T-cell (primary cell): ENCODE measurements around the gene COL4A6. TPM values are rescaled to one million over a fixed set of nuclear protein-coding genes. Genes with fewer than 3 reads are reported as not detected.

ENCODE experiments used
- ATAC-seq, 4 experiments: fragments of 200-7000 bp in 3 of 4; fragments of 150-1000 bp in 1 of 4; cut with Tn5 transposase; replicated peaks in 1 of 4; 1 replicate in 3 of 4; 2 replicates in 1 of 4; pipeline ENCODE4 v1.10.0; 2021; ENCODE audit warnings: moderate library complexity in 3 of 4, mild to moderate bottlenecking in 2 of 4, moderate number of reproducible peaks in 1 of 4
- CTCF ChIA-PET, 2 donors: fragments of 300-600 bp; sonication (Branson Sonifier 250); formaldehyde crosslinking; loops; one replicate each; lab custom pipeline; 2022; ENCODE audit warnings: antibody characterized with exemption in 2 of 2; lab: Charles Lee
- POLR2A ChIA-PET, 2 donors: fragments of 300-600 bp; sonication (Branson Sonifier 250); formaldehyde crosslinking; loops; one replicate each; lab custom pipeline; 2022; ENCODE audit warnings: antibody characterized with exemption in 2 of 2; lab: Charles Lee
- DNase-seq, 35 experiments: peaks; one replicate each; pipeline versions ENCODE4 v3.0.0 to v3.0.0-alpha.2; 2013 to 2023
- H3K27ac ChIP-seq: one replicate; pipeline ENCODE4 v1.5.1; 2013; ENCODE audit warnings: low read length
- H3K27me3 ChIP-seq, 2 experiments: replicated peaks in 1 of 2; 1 replicate in 1 of 2; 2 replicates in 1 of 2; pipeline versions ENCODE4 v1.6.1 to v1.7.0; 2013; ENCODE audit warnings: low read length in 1 of 2, mixed read lengths in 1 of 2; ENCODE audit not compliant: control insufficient read depth in 2 of 2, insufficient read depth in 2 of 2; ENCODE audit errors: extremely low read depth in 1 of 2
- H3K36me3 ChIP-seq, 2 donors: 1 replicate in 1 of 2; 2 replicates in 1 of 2; pipeline versions ENCODE4 v1.6.1 to v1.7.0; 2013; ENCODE audit warnings: low read length in 1 of 2; ENCODE audit not compliant: control insufficient read depth in 2 of 2, insufficient read depth in 1 of 2; ENCODE audit errors: extremely low read depth in 1 of 2
- H3K4me1 ChIP-seq, 2 experiments: 1 replicate in 1 of 2; 2 replicates in 1 of 2; pipeline versions ENCODE4 v1.6.1 to v1.7.0; 2013; ENCODE audit warnings: low read length in 2 of 2, mixed read lengths in 1 of 2; ENCODE audit not compliant: insufficient read depth in 2 of 2, control insufficient read depth in 1 of 2; ENCODE audit errors: extremely low read depth in 1 of 2
- H3K4me3 ChIP-seq, 2 donors: 1 replicate in 1 of 2; 2 replicates in 1 of 2; pipeline versions ENCODE4 v1.5.1 to v1.7.0; 2013; ENCODE audit warnings: mild to moderate bottlenecking in 2 of 2, low read length in 1 of 2, moderate library complexity in 1 of 2; ENCODE audit not compliant: control insufficient read depth in 1 of 2; ENCODE audit errors: extremely low read depth in 1 of 2
- H3K9me3 ChIP-seq: 2 replicates; pipeline ENCODE4 v1.7.0; 2013
- H3K27ac Mint-ChIP-seq, 2 donors: one replicate each; pipeline ENCODE4 v1.8.0; 2020 to 2021; ENCODE audit warnings: mild to moderate bottlenecking in 2 of 2, mixed read lengths in 2 of 2
- H3K27me3 Mint-ChIP-seq, 2 donors: one replicate each; pipeline ENCODE4 v1.8.0; 2021 to 2022; ENCODE audit warnings: mixed read lengths in 2 of 2
- H3K36me3 Mint-ChIP-seq: one replicate; pipeline ENCODE4 v1.8.0; 2021; ENCODE audit warnings: mixed read lengths
- H3K4me1 Mint-ChIP-seq, 3 donors: one replicate each; pipeline ENCODE4 v1.8.0; 2020 to 2022; ENCODE audit warnings: mixed read lengths in 3 of 3, mild to moderate bottlenecking in 1 of 3
- H3K4me3 Mint-ChIP-seq, 3 donors: one replicate each; pipeline ENCODE4 v1.8.0; 2020 to 2022; ENCODE audit warnings: mild to moderate bottlenecking in 3 of 3, mixed read lengths in 3 of 3, moderate library complexity in 3 of 3
- H3K9me3 Mint-ChIP-seq, 3 donors: one replicate each; pipeline ENCODE4 v1.8.0; 2020 to 2022; ENCODE audit warnings: mixed read lengths in 3 of 3
- whole genome bisulfite sequencing: methylation state at CpG from one replicate; pipeline ENCODE4 v1.1.5; 2013; ENCODE audit warnings: missing lambda C conversion rate; ENCODE audit not compliant: insufficient coverage; 5-methylcytosine and 5-hydroxymethylcytosine counted together
- total RNA-seq, 35 experiments: library from RNA in 6 of 35; stranded (reverse) in 6 of 35; fragments of 120-200 nt in 1 of 35; gene quantifications; one replicate each; pipeline versions ENCODE4 v1.2.1 to v1.2.4 and lab custom pipeline; 2013 to 2026

Gene COL4A6
- total RNA-seq, 5 donors from 2014 or later (not counting 1 experiment from before 2014, with no cell fraction given): 0.03 to 0.22 (median 0.20) TPM; not detected in 2

DNA sequence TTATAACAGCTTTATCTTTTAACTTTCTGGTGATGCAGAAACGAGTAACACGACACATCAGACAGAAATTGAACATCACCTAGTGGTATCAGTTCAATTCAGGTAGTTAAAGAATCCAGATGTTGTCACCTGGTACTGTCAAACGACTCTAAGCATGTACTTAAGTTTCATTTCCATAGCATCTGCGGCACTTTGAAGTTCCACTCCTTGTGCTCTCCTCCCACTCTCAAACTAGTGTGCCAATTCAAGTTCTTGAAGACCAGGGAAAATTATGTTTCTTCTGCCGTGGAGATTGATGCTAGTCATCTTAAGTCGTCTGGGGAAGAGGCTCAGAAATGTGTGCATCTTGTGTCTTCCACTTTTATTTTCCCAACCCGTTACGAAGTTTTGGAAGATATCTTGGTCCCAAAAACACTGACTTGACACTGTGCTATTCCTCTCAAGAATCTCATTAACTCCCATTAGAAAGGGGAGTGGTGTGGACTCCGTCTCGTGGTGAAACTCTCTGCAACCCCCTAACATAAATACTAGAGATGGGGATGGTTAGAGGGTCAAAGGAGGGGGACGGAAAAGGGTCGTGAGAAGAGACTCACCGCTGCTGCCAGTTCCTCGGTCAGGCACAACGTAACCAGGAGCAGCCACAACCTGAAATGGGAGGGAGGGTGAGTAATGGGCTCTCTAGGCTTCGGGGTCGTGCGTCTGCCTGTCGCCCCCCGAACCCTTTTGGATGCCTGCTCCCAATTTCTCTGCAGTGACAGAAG is 693 bp downstream of the COL4A6 start:
- ChIA-PET CTCF (interaction anchor here in 1 of 2 donors (0.7 kb wide), 1 partner anchor 1048 kb away, joined by 4 read pairs; no protein-coding TSS in a partner anchor), POLR2A (no interaction called here)
- H3K36me3 Mint-ChIP-seq: no peaks in the 10 kb centered on the region
- Histone ChIP-seq H3K27me3 (peaks cover 4 to 15% of the 10 kb centered on the region in 2 experiments), H3K4me1 (peaks cover 0 to 7% of the 10 kb centered on the region in 2 experiments), H3K4me3 (no peak overlapping the region), H3K27ac (no peak overlapping the region), H3K9me3 (no peaks in the 10 kb centered on the region), H3K36me3 (no peaks in the 10 kb centered on the region)
- DNase-seq (no peak), ATAC-seq (no peak)
- peaks cover 20 to 68% of the 10 kb centered on the region in 2 donors for H3K27me3 Mint-ChIP-seq
- 4% methylated on average over 5 of the region's 20 CpGs for WGBS
- H3K9me3 Mint-ChIP-seq: no peaks in the 10 kb centered on the region
- H3K4me1 Mint-ChIP-seq: peaks cover 10 to 13% (median 10%) of the 10 kb centered on the region in 3 donors
- no peak overlapping the region for H3K4me3 Mint-ChIP-seq
- no peak overlapping the region for H3K27ac Mint-ChIP-seq

DNA sequence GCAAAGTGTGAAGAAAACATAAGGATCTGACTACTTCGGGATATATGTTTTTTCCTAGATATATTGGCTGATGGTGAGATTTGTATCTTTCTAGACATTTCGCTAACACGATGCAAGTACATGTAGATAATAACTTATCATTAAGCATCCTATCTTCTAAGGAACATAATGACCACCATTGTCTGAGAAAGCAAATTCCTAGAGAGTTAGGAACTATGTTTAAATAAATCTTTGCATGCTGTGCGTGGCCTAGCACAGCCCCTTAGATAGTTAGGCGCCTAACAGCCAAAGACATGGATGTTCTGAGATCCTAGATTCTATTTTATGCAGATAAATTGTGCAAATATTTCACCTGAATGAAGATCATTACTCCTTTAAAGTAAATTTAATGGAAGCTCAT is 3.0 kb downstream of the COL4A6 start:
- no peaks in the 10 kb centered on the region for H3K9me3 ChIP-seq
- peaks cover 2 to 12% of the 10 kb centered on the region in 2 experiments for H3K27me3 ChIP-seq
- H3K4me3 ChIP-seq: no peak overlapping the region
- CTCF ChIA-PET: no interaction called here
- no peak overlapping the region for H3K27ac ChIP-seq
- H3K4me1 ChIP-seq: peaks cover 0 to 7% of the 10 kb centered on the region in 2 experiments
- no peak for DNase-seq
- Mint-ChIP-seq H3K4me3 (no peak overlapping the region), H3K27ac (no peak overlapping the region), H3K36me3 (no peaks in the 10 kb centered on the region), H3K4me1 (peaks cover 3 to 8% (median 7%) of the 10 kb centered on the region in 3 donors), H3K27me3 (peaks cover 14 to 51% of the 10 kb centered on the region in 2 donors), H3K9me3 (no peaks in the 10 kb centered on the region)
- WGBS: no CpG with 5 or more reads among the region's 5 CpGs
- POLR2A ChIA-PET: no interaction called here
- ATAC-seq: no peak
- H3K36me3 ChIP-seq: no peaks in the 10 kb centered on the region

- H3K27ac Mint-ChIP-seq: no peak overlapping the region
- Histone ChIP-seq H3K4me3 (no peak overlapping the region), H3K9me3 (no peaks in the 10 kb centered on the region), H3K36me3 (no peaks in the 10 kb centered on the region), H3K27ac (no peak overlapping the region), H3K4me1 (no peaks in the 10 kb centered on the region), H3K27me3 (no peaks in the 10 kb centered on the region)
- peaks cover 0 to 10% of the 10 kb centered on the region in 2 donors for H3K27me3 Mint-ChIP-seq
- POLR2A ChIA-PET: no interaction called here
- no peaks in the 10 kb centered on the region for H3K4me1 Mint-ChIP-seq
- CTCF ChIA-PET: no interaction called here
- H3K9me3 Mint-ChIP-seq: no peaks in the 10 kb centered on the region
- no CpG with 5 or more reads among the region's 1 CpG for WGBS
- ATAC-seq: no peak
- no peaks in the 10 kb centered on the region for H3K36me3 Mint-ChIP-seq
- DNase-seq: no peak
- H3K4me3 Mint-ChIP-seq: no peak overlapping the region
Measured at GRCh38 chrX:108426262-108426661, 12.0 kb downstream of the COL4A6 start.

DNA sequence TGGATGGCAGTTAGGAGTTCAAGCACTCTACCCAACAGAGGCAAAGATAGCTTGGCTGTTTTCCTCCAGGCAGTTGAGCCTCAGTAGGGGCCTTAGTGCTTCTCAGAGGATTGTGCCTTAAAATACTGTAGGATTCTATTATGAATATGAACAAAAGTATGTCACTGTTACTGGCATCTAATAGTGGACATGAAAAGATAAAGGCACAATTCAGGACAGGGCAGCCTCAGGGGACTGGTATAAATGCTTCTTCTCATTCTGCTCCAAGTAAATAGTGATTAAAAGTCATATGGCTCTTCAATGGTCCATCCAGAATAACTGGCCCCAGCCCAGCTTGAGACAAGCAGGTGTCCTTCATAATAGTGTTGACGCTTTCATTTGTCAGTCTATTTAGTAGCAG is 17.7 kb downstream of the COL4A6 start:
- DNase-seq (no peak), ATAC-seq (no peak)
- Histone ChIP-seq H3K4me3 (no peak overlapping the region), H3K27me3 (no peaks in the 10 kb centered on the region), H3K9me3 (no peaks in the 10 kb centered on the region), H3K36me3 (no peaks in the 10 kb centered on the region), H3K4me1 (no peaks in the 10 kb centered on the region), H3K27ac (no peak overlapping the region)
- H3K9me3 Mint-ChIP-seq: no peaks in the 10 kb centered on the region
- peaks cover 0 to 5% of the 10 kb centered on the region in 2 donors for H3K27me3 Mint-ChIP-seq
- no CpG with 5 or more reads among the region's 1 CpG for WGBS
- CTCF ChIA-PET: no interaction called here
- H3K36me3 Mint-ChIP-seq: no peaks in the 10 kb centered on the region
- H3K27ac Mint-ChIP-seq: no peak overlapping the region
- no peaks in the 10 kb centered on the region for H3K4me1 Mint-ChIP-seq
- POLR2A ChIA-PET: no interaction called here
- H3K4me3 Mint-ChIP-seq: no peak overlapping the region

- WGBS: no CpG with 5 or more reads among the region's 1 CpG
- ChIA-PET POLR2A (no interaction called here), CTCF (no interaction called here)
- ATAC-seq: no peak
- H3K27ac Mint-ChIP-seq: no peak overlapping the region
- no peak overlapping the region for H3K27ac ChIP-seq
- no peaks in the 10 kb centered on the region for H3K4me1 ChIP-seq
- DNase-seq: no peak
- H3K36me3 Mint-ChIP-seq: no peaks in the 10 kb centered on the region
- H3K27me3 ChIP-seq: no peaks in the 10 kb centered on the region
- H3K9me3 Mint-ChIP-seq: no peaks in the 10 kb centered on the region
- peaks cover 0 to 9% of the 10 kb centered on the region in 2 donors for H3K27me3 Mint-ChIP-seq
- H3K4me1 Mint-ChIP-seq: no peaks in the 10 kb centered on the region
- H3K9me3 ChIP-seq: no peaks in the 10 kb centered on the region
- no peaks in the 10 kb centered on the region for H3K36me3 ChIP-seq
- no peak overlapping the region for H3K4me3 ChIP-seq
- H3K4me3 Mint-ChIP-seq: no peak overlapping the region
Measured at GRCh38 chrX:108419401-108419800, 18.8 kb downstream of the COL4A6 start.

- Histone ChIP-seq H3K27me3 (no peaks in the 10 kb centered on the region), H3K9me3 (no peaks in the 10 kb centered on the region), H3K27ac (no peak overlapping the region), H3K36me3 (no peaks in the 10 kb centered on the region), H3K4me1 (no peaks in the 10 kb centered on the region), H3K4me3 (no peak overlapping the region)
- no CpG with 5 or more reads among the region's 1 CpG for WGBS
- Mint-ChIP-seq H3K4me3 (no peak overlapping the region), H3K27me3 (peaks cover 0 to 9% of the 10 kb centered on the region in 2 donors), H3K9me3 (no peaks in the 10 kb centered on the region), H3K36me3 (no peaks in the 10 kb centered on the region), H3K4me1 (no peaks in the 10 kb centered on the region), H3K27ac (no peak overlapping the region)
- ATAC-seq (no peak), DNase-seq (no peak)
- ChIA-PET POLR2A (no interaction called here), CTCF (no interaction called here)
Measured at GRCh38 chrX:108417257-108417656, 21.0 kb downstream of the COL4A6 start.
